GM12874 (cell line): ENCODE results near the gene SPPL2C.

Experiments used
- TF ChIP-seq, protein P1 (sequence below): IDR thresholded peaks from 2 replicates; pipeline ENCODE4 v1.5.1; 2011; ENCODE audit warnings: low read depth, mild to moderate bottlenecking, control low read depth, low read length, moderate library complexity; ENCODE audit not compliant: insufficient read depth

SPPL2C gene

DNA sequence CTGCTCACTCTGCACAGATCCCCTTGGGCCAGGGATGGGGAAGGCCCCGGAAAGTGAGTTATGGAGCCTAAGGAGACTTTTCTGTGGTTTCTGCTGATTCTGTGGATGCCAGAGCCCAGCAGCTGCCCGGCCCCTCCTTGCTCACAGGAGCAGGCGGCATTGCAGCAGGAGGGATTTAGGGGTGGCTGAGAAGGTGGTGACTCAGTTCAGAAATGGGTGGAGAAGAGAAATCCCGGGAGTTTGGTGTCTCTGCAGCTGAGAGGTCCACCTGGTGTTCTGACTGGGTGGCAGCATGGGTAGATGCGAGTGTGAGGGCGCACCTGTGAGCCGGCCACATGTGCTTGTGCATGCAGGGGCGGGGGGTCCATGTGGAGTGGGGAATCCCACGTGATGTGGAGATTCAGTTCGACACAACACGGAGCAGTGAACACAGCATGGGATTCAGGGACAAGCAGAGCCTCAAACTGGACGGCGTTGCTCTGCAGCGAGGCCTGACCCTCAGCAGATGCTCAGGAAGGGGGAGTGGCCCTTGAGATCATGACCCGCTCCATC, 16.0 kb upstream of the SPPL2C start:
- TF ChIP-seq, protein P1, sequence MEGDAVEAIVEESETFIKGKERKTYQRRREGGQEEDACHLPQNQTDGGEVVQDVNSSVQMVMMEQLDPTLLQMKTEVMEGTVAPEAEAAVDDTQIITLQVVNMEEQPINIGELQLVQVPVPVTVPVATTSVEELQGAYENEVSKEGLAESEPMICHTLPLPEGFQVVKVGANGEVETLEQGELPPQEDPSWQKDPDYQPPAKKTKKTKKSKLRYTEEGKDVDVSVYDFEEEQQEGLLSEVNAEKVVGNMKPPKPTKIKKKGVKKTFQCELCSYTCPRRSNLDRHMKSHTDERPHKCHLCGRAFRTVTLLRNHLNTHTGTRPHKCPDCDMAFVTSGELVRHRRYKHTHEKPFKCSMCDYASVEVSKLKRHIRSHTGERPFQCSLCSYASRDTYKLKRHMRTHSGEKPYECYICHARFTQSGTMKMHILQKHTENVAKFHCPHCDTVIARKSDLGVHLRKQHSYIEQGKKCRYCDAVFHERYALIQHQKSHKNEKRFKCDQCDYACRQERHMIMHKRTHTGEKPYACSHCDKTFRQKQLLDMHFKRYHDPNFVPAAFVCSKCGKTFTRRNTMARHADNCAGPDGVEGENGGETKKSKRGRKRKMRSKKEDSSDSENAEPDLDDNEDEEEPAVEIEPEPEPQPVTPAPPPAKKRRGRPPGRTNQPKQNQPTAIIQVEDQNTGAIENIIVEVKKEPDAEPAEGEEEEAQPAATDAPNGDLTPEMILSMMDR: no peak

DNA sequence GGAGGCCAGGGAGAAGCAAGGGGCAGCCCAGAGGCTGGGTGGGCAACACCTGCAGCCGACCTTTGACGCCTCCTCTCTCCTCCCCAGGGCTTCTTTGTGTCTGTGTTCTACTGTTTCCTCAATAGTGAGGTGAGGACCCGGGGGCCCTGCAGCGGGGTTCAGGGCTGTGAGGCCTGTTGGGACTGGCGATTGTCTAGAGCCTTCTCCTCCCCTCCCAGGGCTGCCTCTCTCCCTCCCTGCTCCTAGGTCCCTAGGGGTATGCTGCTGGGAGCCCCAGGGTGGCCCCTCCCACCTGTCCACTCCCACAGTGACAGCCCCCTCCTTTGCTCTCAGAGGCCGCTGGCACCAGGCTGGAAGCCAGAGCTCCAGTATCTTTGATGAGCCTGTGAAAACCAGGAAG, 10.8 kb upstream of the SPPL2C start:
- TF ChIP-seq, protein P1: no peak

DNA sequence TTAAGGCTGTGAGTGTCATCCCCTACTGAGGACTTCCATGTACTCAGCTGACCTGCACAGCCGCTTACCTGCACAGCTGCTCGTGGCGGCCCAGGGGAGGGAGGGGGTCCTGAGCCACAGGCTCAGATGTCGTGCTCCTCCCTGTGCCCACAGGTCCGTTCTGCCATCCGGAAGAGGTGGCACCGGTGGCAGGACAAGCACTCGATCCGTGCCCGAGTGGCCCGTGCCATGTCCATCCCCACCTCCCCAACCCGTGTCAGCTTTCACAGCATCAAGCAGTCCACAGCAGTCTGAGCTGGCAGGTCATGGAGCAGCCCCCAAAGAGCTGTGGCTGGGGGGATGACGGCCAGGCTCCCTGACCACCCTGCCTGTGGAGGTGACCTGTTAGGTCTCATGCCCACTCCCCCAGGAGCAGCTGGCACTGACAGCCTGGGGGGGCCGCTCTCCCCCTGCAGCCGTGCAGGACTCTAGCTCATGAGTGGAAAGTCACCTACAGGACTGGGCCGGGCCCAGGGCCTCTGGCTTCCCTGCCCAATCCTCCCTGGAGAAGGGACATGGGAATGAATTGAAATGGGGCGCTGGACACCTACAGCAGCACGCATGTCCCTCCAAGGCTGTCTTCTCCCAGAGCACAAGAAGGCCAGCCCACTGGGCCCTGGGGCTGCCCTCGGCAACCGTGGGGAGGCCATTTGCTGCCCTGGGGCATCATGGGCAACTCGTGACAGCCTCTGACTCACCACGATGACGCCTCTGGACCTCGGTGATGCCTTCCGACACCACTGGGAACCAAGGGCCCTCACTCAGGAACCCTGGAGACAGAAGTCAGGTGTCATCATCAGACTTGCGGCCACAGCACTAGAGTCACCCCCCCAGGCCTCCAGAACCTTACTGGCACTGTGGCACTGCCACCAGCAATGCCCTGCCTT, 9.9 kb upstream of the SPPL2C start:
- TF ChIP-seq, protein P1: no peak

DNA sequence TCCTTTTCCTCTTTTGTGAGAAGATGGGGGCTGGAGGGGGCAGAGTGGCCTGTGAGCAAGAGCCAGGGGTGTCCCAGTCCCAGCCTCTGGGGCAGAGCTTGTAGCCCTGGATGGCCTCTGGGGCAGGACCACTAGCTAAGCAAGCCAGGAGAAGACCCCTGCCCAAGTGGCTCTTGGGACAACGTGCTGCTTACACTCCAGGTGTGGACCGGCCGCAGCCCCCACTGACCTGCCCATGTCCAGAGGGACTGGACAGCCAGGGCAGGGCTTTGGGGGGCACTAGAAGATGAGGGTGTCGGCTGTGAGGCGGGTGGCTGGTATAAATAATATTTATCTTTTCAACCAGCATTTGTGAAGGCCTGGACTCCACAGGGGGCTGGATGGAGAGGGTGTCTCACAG, 9.2 kb upstream of the SPPL2C start:
- TF ChIP-seq, protein P1: no peak

DNA sequence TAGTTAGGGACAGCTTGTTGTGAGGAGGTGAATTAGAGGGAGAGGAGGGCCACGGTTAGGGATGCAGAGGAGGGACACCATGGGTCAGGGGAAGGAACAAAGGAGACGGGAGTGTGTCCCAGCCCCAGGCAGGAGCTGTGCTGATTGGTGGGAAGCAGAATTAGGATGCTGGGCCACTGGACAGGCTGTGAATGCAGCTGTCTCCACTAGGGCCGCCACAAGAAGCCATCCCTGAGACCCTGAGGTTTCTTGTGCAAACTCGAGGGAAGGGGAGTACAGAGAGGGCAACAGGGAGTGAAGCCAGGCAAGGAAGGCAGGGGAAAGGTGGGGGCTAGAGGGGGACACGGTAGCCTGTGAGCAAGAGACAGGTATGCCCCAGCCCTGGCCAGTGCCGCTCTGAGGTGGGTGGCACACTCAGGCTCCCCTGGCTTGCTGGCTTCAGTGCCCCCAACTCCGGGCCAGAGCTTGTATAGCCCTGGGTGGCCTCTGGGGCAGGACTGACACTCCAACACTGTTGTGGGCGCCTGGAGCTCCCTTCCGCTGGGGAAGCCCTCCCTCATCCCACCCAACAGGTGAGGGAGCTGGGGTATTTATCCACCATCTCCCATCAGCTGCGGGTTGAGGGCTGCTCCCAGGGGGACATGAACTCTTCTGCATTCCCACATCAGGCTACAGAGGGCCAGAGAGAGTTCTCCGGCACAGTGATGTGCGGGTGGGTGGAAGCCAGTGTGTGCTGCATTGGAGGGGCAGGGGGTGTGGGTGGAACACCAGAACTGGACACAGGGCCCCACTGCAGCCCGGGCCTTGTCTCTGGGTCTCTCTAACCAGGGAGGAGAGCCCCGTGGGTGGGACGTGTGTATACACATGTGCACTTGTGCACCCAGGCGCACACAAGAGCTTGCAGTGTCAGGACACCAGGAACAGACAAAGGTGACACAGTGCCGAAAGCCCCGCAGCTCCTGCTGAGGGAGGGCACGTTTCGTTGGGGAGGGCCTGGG, 8.3 kb upstream of the SPPL2C start:
- TF ChIP-seq, protein P1: no peak

DNA sequence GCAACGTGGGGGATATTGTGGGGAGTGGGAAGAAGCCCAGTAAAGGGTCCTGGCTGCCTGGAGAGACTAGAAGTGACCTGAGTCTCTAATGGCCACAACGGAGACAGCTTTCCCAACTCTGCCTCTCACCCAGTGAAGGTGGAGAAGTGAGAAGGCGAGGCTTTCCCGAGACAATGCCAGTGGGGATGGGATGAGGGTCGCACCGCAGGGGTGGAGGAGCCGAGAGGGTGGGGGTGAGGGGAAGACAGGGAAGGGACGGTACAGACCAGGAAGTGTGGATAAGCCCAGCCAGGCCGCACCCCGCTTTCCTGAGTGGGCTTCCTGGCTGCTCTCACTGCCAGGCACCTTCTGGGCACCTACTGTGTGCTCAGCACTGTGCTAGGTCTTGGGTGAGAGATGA, 7.5 kb upstream of the SPPL2C start:
- TF ChIP-seq, protein P1: no peak

DNA sequence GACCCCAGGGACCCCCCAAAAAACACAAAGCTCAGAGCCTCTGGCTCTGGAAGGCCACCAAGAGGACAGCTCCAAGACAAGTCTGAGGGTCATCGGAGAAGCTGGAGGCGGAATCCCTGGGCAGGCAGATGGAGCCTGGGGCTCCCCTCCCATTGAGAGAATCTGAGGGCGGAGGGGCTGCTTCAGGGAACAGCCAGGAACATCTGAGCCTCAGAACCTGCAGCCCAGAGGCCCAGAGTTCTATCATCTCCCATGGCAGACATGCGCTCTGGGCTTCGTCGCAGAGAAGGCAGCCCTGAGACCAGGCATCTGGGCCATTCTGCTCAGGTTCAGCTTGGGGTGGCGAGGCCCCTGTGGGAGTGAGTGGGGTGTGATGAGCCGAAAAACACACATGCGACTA, 7.1 kb upstream of the SPPL2C start:
- TF ChIP-seq, protein P1: no peak
